Thoracic aorta (tissue), 2 donors: ENCODE results near the gene F7. TPM values are rescaled to one million over a fixed set of nuclear protein-coding genes. Genes with fewer than 3 reads are reported as not detected.

Experiments
- ATAC-seq: fragments of 150-250 bp; one replicate; pipeline ENCODE4 v1.8.0; 2017; ENCODE audit warnings: low read depth; ENCODE audit not compliant: insufficient number of reproducible peaks, low FRiP score
- DNase-seq: peaks from one replicate; pipeline ENCODE4 v3.0.0-alpha.2; 2020; ENCODE audit warnings: low spot score
- H3K27ac ChIP-seq, 2 donors: fragments of 200-600 bp; sonication (generic); 1 replicate in 1 of 2; 2 replicates in 1 of 2; pipeline ENCODE4 v1.5.1; 2016; ENCODE audit warnings: mild to moderate bottlenecking in 2 of 2, moderate library complexity in 2 of 2
- H3K27me3 ChIP-seq: fragments of 200-600 bp; sonication (generic); replicated peaks from 2 replicates; pipeline ENCODE4 v1.6.0; 2016; ENCODE audit warnings: mild to moderate bottlenecking; ENCODE audit not compliant: insufficient read depth
- H3K36me3 ChIP-seq: fragments of 200-600 bp; sonication (generic); one replicate; pipeline ENCODE4 v1.5.1; 2016
- H3K4me1 ChIP-seq, 2 donors: fragments of 200-600 bp; sonication (generic); 1 replicate in 1 of 2; 2 replicates in 1 of 2; pipeline versions ENCODE4 v1.5.1 to v1.6.0; 2016; ENCODE audit warnings: low read depth in 2 of 2, mild to moderate bottlenecking in 1 of 2; ENCODE audit not compliant: control insufficient read depth in 1 of 2
- H3K4me3 ChIP-seq: fragments of 200-600 bp; sonication (generic); 2 replicates; pipeline ENCODE4 v1.5.1; 2016; ENCODE audit warnings: mild to moderate bottlenecking
- H3K9me3 ChIP-seq: fragments of 200-600 bp; sonication (generic); 2 replicates; pipeline ENCODE4 v1.5.1; 2016
- CTCF ChIP-seq: fragments of 200-600 bp; sonication (generic); IDR thresholded peaks from one replicate; pipeline ENCODE4 v1.5.1; 2019; ENCODE audit warnings: antibody characterized with exemption
- total RNA-seq, 2 donors: library from RNA; depleted of rRNA; stranded (reverse); fragments of >200 nt; gene quantifications; one replicate each; pipeline versions ENCODE4 v1.1.0 to v1.2.3, GENCODE V29; 2016

F7 gene
- total RNA-seq, 2 donors from 2014 or later, result not detected

- Histone ChIP-seq H3K9me3 (no peaks in the 10 kb centered on the region), H3K27ac (no peak overlapping the region), H3K4me1 (no peaks in the 10 kb centered on the region), H3K27me3 (no peaks in the 10 kb centered on the region), H3K4me3 (no peak overlapping the region), H3K36me3 (peaks cover 2% of the 10 kb centered on the region)
- ATAC-seq, result no peak
- DNase-seq, result no peak
- no peak for TF ChIP-seq CTCF
Observed at GRCh38 chr13:113074401-113074800, 31.2 kb upstream of the F7 start.

GRCh38 chr13:113074876-113075275 lies 30.7 kb upstream of the F7 start:
- TF ChIP-seq CTCF, result no peak
- H3K36me3 ChIP-seq, result peaks cover 2% of the 10 kb centered on the region
- no peak overlapping the region for H3K4me3 ChIP-seq
- ATAC-seq (no peak), DNase-seq (no peak)
- H3K9me3 ChIP-seq, result no peaks in the 10 kb centered on the region
- no peaks in the 10 kb centered on the region for H3K4me1 ChIP-seq
- H3K27me3 ChIP-seq, result no peaks in the 10 kb centered on the region
- no peak overlapping the region for H3K27ac ChIP-seq

- Histone ChIP-seq H3K4me1 (no peaks in the 10 kb centered on the region), H3K27ac (no peak overlapping the region), H3K27me3 (no peaks in the 10 kb centered on the region), H3K9me3 (no peaks in the 10 kb centered on the region), H3K4me3 (no peak overlapping the region), H3K36me3 (peaks cover 2% of the 10 kb centered on the region)
- no peak for ATAC-seq
- TF ChIP-seq CTCF, result no peak
- DNase-seq, result no peak
Observed at GRCh38 chr13:113075711-113076110, 29.9 kb upstream of the F7 start.

GRCh38 chr13:113076681-113077401 lies 28.8 kb upstream of the F7 start:
- Histone ChIP-seq H3K9me3 (no peaks in the 10 kb centered on the region), H3K4me3 (no peak overlapping the region), H3K36me3 (peaks cover 2% of the 10 kb centered on the region), H3K4me1 (no peaks in the 10 kb centered on the region), H3K27ac (no peak overlapping the region), H3K27me3 (no peaks in the 10 kb centered on the region)
- no peak for TF ChIP-seq CTCF
- ATAC-seq (no peak), DNase-seq (no peak)

GRCh38 chr13:113077566-113077952 lies 28.0 kb upstream of the F7 start:
- no peaks in the 10 kb centered on the region for H3K27me3 ChIP-seq
- ATAC-seq, result no peak
- no peak for TF ChIP-seq CTCF
- no peaks in the 10 kb centered on the region for H3K9me3 ChIP-seq
- DNase-seq, result no peak
- no peak overlapping the region for H3K27ac ChIP-seq
- H3K4me3 ChIP-seq, result no peak overlapping the region
- H3K36me3 ChIP-seq, result peaks cover 2% of the 10 kb centered on the region
- H3K4me1 ChIP-seq, result no peaks in the 10 kb centered on the region
